ENCODE results near the gene WNT7A. TPM values are rescaled to one million over a fixed set of nuclear protein-coding genes. Genes with fewer than 3 reads are reported as not detected.

WNT7A gene
- total RNA-seq = not detected in 2 replicates

GRCh38 chr3:13879946-13880810 lies at the start of gene WNT7A:
Gene WNT7A, minus strand, starts transcription at chr3:13880071. Its CDS starts 255 bp downstream, at chr3:13879816.

Other genes with a start within 250 kb of the WNT7A start
- gene CHCHD4, start 244.8 kb upstream of the WNT7A start, total RNA-seq = 11.2 and 14.0 TPM in 2 replicates
- gene TMEM43, start 245.0 kb upstream of the WNT7A start, total RNA-seq = 77.5 and 142 TPM in 2 replicates